Keratinocyte (primary cell): ENCODE measurements around the gene GKN1. TPM values are rescaled to one million over a fixed set of nuclear protein-coding genes. Genes with fewer than 3 reads are reported as not detected.
A peak's percentile ranks its signal among the peaks of the same experiment; 100 is the strongest.

Experiments used
- DNase-seq: peaks from one replicate; pipeline ENCODE4 v3.0.0-alpha.2; 2011; ENCODE audit warnings: low read depth, missing footprints, low spot score
- FAIRE-seq: peaks from 2 replicates; lab custom pipeline; 2011; peaks lifted over from hg19 to GRCh38; lab: Jason Lieb, UNC
- H2AFZ ChIP-seq: 2 replicates; pipeline ENCODE4 v1.6.0; 2012; ENCODE audit warnings: low read length, control low read depth, inconsistent platforms; ENCODE audit not compliant: control insufficient read depth
- H3K27ac ChIP-seq: 2 replicates; pipeline ENCODE4 v1.5.1; 2011; ENCODE audit warnings: low read length; ENCODE audit not compliant: control insufficient read depth, insufficient read depth
- H3K27me3 ChIP-seq: 3 replicates; pipeline ENCODE4 v1.6.0; 2011; ENCODE audit warnings: low read length; ENCODE audit not compliant: control insufficient read depth, insufficient read depth; ENCODE audit errors: extremely low read depth
- H3K36me3 ChIP-seq, 2 experiments: 2 replicates in 1 of 2; 3 replicates in 1 of 2; pipeline ENCODE4 v1.5.1; 2011; ENCODE audit warnings: low read length in 2 of 2, mild to moderate bottlenecking in 1 of 2; ENCODE audit not compliant: control insufficient read depth in 2 of 2, insufficient read depth in 2 of 2; ENCODE audit errors: extremely low read depth in 1 of 2
- H3K4me1 ChIP-seq: 3 replicates; pipeline ENCODE4 v1.5.1; 2011; ENCODE audit warnings: low read length; ENCODE audit not compliant: control insufficient read depth, insufficient read depth; ENCODE audit errors: extremely low read depth
- H3K4me2 ChIP-seq: 3 replicates; pipeline ENCODE4 v1.6.0; 2011; ENCODE audit warnings: low read depth, low read length; ENCODE audit not compliant: control insufficient read depth, insufficient read depth; ENCODE audit errors: extremely low read depth
- H3K4me3 ChIP-seq, 3 experiments: fragments of 200-600 bp in 1 of 3; sonication (generic) in 1 of 3; 2 replicates in 2 of 3; 3 replicates in 1 of 3; pipeline ENCODE4 v1.5.1; 2011 to 2016; ENCODE audit warnings: low read length in 3 of 3, mild to moderate bottlenecking in 3 of 3, control low read depth in 2 of 3, inconsistent platforms in 1 of 3, low read depth in 1 of 3, mixed read lengths in 1 of 3, mixed run types in 1 of 3, moderate library complexity in 1 of 3; ENCODE audit not compliant: control insufficient read depth in 2 of 3, insufficient read depth in 2 of 3; ENCODE audit errors: extremely low read depth in 1 of 3
- H3K79me2 ChIP-seq: 2 replicates; pipeline ENCODE4 v1.6.0; 2012; ENCODE audit warnings: low read length; ENCODE audit not compliant: control insufficient read depth, insufficient read depth
- H3K9ac ChIP-seq: 3 replicates; pipeline ENCODE4 v1.6.0; 2011; ENCODE audit warnings: low read length; ENCODE audit not compliant: control insufficient read depth, insufficient read depth; ENCODE audit errors: extremely low read depth
- H3K9me1 ChIP-seq: 3 replicates; pipeline ENCODE4 v1.6.0; 2011; ENCODE audit warnings: low read length; ENCODE audit not compliant: control insufficient read depth, insufficient read depth; ENCODE audit errors: extremely low read depth
- H3K9me3 ChIP-seq: 2 replicates; pipeline ENCODE4 v1.5.1; 2012; ENCODE audit warnings: low read depth, low read length; ENCODE audit not compliant: control insufficient read depth
- H4K20me1 ChIP-seq: 3 replicates; pipeline ENCODE4 v1.6.0; 2011; ENCODE audit warnings: low read length; ENCODE audit not compliant: control insufficient read depth, insufficient read depth; ENCODE audit errors: extremely low read depth
- EZH2 ChIP-seq: IDR thresholded peaks from one replicate; pipeline ENCODE4 v1.6.1; 2012; ENCODE audit warnings: inconsistent platforms, mild to moderate bottlenecking, low read length, moderate library complexity
- dilution Hi-C: fragments of 300-500 bp; cut with MboI; formaldehyde crosslinking; loops from one replicate; pipeline ENCODE4 v1.7.0; 2020; ENCODE audit warnings: low sequenced_read_pairs; ENCODE audit not compliant: extremely low pct_ligation_motif_present
- polyA plus RNA-seq, 5 experiments: library from polyadenylated mRNA; depleted of rRNA in 3 of 5; stranded (reverse) in 3 of 5; stranded (forward) in 1 of 5; unstranded in 1 of 5; fragments of >200 nt; gene quantifications; 1 replicate in 1 of 5; 2 replicates in 3 of 5; 3 replicates in 1 of 5; pipeline versions ENCODE4 v1.2.1 to v1.2.3, GENCODE V29; 2011 to 2012; ENCODE audit warnings: missing spikeins in 2 of 5, low read depth in 1 of 5, low replicate concordance in 1 of 5
- TF ChIP-seq, protein P1 (sequence below), 3 experiments: IDR thresholded peaks in 1 of 3; conservative IDR thresholded peaks in 1 of 3; optimal IDR thresholded peaks in 1 of 3; 2 replicates in 2 of 3; 3 replicates in 1 of 3; pipeline versions ENCODE3 to v1.5.1; 2011; ENCODE audit warnings: low read length in 3 of 3, mild to moderate bottlenecking in 3 of 3, moderate library complexity in 2 of 3, control low read depth in 1 of 3, inconsistent platforms in 1 of 3; ENCODE audit not compliant: insufficient read depth in 2 of 3; ENCODE audit errors: extremely low read depth in 1 of 3

Gene GKN1
- polyA plus RNA-seq, 1 donor (not counting 4 experiments of a cell fraction or from before 2014, with no cell fraction given) = 0.49 TPM

DNA sequence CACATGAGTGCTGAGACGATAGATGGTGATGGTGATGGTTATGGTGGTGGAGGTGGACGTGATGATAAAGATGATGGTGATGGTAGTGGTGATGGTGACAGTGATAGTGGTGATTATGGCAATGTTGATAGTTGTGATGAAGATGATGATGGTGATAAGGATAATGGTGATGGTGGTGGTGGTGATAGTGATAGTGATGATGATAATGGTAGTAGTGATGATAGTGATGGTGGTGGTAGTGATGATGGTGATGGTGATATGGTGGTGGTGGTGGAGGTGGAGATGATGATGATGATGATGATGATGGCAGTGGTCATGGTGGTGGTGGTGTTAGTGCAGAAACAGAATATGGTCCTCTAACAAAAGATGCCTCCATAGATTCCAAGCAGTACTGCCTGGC, 48.8 kb downstream of the GKN1 start:
- no peak for FAIRE-seq

DNA sequence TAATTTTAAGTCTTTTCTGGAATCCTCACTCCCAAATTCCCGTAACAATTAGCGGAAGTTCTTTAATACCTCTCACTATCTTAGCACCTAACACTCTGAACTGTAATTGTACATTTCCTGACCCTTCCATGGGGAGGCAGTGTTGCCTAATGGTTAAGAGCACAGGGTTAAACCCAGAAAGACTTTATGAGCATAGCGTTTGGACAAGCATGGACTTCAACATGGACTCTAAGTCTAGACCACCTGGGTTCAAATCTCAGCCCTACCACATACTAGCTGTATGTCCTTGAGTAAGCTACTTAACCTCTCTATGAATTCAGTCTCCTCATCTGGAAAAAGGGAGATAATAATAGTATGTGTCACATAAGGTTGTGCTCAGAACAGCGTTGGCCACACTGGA, 51.6 kb downstream of the GKN1 start:
- no peak overlapping the region for H3K4me3 ChIP-seq
- no peak for TF ChIP-seq EZH2
- TF ChIP-seq, protein P1, sequence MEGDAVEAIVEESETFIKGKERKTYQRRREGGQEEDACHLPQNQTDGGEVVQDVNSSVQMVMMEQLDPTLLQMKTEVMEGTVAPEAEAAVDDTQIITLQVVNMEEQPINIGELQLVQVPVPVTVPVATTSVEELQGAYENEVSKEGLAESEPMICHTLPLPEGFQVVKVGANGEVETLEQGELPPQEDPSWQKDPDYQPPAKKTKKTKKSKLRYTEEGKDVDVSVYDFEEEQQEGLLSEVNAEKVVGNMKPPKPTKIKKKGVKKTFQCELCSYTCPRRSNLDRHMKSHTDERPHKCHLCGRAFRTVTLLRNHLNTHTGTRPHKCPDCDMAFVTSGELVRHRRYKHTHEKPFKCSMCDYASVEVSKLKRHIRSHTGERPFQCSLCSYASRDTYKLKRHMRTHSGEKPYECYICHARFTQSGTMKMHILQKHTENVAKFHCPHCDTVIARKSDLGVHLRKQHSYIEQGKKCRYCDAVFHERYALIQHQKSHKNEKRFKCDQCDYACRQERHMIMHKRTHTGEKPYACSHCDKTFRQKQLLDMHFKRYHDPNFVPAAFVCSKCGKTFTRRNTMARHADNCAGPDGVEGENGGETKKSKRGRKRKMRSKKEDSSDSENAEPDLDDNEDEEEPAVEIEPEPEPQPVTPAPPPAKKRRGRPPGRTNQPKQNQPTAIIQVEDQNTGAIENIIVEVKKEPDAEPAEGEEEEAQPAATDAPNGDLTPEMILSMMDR (optimal IDR thresholded peaks at IDR 0.05 in 1 of 3, IDR thresholded peaks at IDR 0.05 in 1 of 3, conservative IDR thresholded peaks at IDR 0.05 in 1 of 3; ENCODE audit: extremely low read depth in 1 of 3, insufficient read depth in 2 of 3, low read length in 3 of 3) = peak; percentile 56 to 77 (median 61)
- no peaks in the 10 kb centered on the region for H3K27me3 ChIP-seq
- peak; percentile 86 for FAIRE-seq
- H3K36me3 ChIP-seq = no peaks in the 10 kb centered on the region
- no peak overlapping the region for H3K9ac ChIP-seq
- H3K4me1 ChIP-seq = peaks cover 20% of the 10 kb centered on the region
- H3K79me2 ChIP-seq = peaks cover 19% of the 10 kb centered on the region
- H3K9me1 ChIP-seq = no peaks in the 10 kb centered on the region
- H3K27ac ChIP-seq = no peak overlapping the region
- DNase-seq = no peak
- dilution Hi-C loops = loop anchor here (10.0 kb wide), 1 partner anchor 289 kb away; no protein-coding TSS in a partner anchor
- no peaks in the 10 kb centered on the region for H3K9me3 ChIP-seq
- no peak overlapping the region for H2AFZ ChIP-seq
- no peak overlapping the region for H3K4me2 ChIP-seq
- no peaks in the 10 kb centered on the region for H4K20me1 ChIP-seq

More for the DNA sequence above, 48.8 kb downstream of the GKN1 start:
- no peak for DNase-seq
- Histone ChIP-seq H3K36me3 (no peaks in the 10 kb centered on the region), H3K9ac (no peak overlapping the region), H3K4me1 (peaks cover 43% of the 10 kb centered on the region), H3K27ac (peak overlapping the region; percentile 69), H3K4me2 (no peak overlapping the region), H3K27me3 (no peaks in the 10 kb centered on the region), H3K4me3 (no peak overlapping the region), H3K9me3 (no peaks in the 10 kb centered on the region), H3K9me1 (no peaks in the 10 kb centered on the region), H3K79me2 (peaks cover 33% of the 10 kb centered on the region), H2AFZ (no peak overlapping the region), H4K20me1 (no peaks in the 10 kb centered on the region)
- dilution Hi-C loops = loop anchor here (10.0 kb wide), 1 partner anchor 292 kb away; no protein-coding TSS in a partner anchor
- TF ChIP-seq EZH2 = no peak
- TF ChIP-seq, protein P1 (optimal IDR thresholded peaks at IDR 0.05 in 1 of 3, IDR thresholded peaks at IDR 0.05 in 1 of 3, conservative IDR thresholded peaks at IDR 0.05 in 1 of 3; ENCODE audit: extremely low read depth in 1 of 3, insufficient read depth in 2 of 3, low read length in 3 of 3) = no peak
